Measurements from ENCODE around the gene MECR.

DNA sequence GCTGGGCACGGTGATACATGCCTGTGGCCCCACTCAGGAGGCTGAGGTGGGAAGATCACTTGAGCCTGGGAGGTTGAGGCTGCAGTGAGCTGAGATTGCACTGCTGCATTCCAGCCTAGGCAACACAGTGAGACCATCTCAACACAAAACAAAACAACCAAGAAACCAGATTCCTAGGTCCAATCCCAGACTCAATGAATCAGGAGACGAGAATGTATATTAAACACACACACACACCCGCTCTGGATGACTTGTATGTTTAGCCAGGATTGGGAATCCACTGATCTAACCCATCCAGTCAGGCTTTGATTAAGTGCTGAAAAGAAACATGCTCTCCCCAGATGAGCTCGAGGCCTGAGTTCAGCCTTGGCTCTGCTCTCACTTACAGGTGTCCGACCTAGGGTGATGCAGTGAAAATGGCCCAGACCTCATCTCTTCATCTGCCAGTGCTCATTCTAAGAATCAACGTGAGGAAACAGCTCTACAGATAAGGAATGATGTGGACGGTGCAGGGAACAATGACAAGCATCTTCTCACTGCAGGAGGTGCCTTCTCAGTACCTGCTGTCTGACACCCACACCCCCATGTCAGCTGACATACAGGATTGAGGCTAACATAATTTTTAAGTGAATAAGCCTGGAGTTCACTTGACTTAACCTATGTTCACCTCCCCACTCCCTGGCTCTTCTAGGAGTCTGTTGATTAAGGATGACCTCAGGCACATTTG, 33.7 kb downstream of the MECR start:
- no peak for TF ChIP-seq SMARCA5 (IDR thresholded peaks at IDR 0.05)
- TF ChIP-seq, protein P1, sequence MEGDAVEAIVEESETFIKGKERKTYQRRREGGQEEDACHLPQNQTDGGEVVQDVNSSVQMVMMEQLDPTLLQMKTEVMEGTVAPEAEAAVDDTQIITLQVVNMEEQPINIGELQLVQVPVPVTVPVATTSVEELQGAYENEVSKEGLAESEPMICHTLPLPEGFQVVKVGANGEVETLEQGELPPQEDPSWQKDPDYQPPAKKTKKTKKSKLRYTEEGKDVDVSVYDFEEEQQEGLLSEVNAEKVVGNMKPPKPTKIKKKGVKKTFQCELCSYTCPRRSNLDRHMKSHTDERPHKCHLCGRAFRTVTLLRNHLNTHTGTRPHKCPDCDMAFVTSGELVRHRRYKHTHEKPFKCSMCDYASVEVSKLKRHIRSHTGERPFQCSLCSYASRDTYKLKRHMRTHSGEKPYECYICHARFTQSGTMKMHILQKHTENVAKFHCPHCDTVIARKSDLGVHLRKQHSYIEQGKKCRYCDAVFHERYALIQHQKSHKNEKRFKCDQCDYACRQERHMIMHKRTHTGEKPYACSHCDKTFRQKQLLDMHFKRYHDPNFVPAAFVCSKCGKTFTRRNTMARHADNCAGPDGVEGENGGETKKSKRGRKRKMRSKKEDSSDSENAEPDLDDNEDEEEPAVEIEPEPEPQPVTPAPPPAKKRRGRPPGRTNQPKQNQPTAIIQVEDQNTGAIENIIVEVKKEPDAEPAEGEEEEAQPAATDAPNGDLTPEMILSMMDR (IDR thresholded peaks at IDR 0.05 in 2 of 3, conservative IDR thresholded peaks at IDR 0.05 in 1 of 3; ENCODE audit: control insufficient read depth in 2 of 3, extremely low read depth in 1 of 3, insufficient read depth in 1 of 3, low read depth in 3 of 3, low read length in 3 of 3): no peak
